ENCODE measurements around the gene DNAI1.

DNA sequence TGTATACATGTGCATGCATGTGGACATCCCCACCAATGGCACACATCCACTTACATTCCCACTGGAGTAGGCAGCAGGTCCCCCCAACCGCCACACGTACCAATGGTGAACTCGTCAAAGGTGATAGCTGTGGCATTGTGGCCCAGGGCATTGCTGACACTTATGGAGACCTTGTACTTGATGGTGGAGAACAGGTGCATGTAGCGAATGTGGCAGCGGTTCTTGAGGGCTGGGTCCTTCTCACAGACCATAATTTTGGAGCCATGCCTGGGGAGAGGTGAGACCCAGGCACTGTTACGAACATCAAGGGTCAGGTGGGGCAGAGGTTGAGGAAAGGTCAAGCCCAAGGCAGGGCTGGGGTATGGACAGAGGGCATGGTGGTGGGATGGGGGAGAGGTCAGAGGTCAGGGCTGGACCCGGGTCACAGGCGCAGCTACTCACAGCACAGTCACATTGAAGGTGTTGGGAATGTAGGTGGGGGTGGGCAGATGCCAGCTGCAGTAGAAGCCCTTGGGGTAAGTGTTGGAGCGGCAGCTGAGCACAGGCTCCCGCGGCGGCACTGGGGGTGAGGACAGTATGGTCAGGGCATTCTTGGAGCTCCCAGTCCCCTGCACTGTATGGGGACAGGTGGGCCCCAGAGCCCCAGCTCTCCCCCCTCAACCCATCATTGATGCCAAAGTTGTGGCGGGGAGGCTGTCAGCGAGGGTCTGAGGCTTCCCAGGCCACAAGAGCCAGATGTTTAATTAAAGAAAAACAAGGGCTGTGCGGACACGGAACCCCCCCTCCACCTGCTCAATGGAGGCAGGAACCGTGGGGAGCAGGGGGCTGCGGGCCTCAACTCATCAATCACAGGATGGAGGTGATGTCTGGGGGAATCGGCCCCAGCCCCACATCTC is 99.1 kb downstream of the DNAI1 start:
- TF ChIP-seq, protein P1, sequence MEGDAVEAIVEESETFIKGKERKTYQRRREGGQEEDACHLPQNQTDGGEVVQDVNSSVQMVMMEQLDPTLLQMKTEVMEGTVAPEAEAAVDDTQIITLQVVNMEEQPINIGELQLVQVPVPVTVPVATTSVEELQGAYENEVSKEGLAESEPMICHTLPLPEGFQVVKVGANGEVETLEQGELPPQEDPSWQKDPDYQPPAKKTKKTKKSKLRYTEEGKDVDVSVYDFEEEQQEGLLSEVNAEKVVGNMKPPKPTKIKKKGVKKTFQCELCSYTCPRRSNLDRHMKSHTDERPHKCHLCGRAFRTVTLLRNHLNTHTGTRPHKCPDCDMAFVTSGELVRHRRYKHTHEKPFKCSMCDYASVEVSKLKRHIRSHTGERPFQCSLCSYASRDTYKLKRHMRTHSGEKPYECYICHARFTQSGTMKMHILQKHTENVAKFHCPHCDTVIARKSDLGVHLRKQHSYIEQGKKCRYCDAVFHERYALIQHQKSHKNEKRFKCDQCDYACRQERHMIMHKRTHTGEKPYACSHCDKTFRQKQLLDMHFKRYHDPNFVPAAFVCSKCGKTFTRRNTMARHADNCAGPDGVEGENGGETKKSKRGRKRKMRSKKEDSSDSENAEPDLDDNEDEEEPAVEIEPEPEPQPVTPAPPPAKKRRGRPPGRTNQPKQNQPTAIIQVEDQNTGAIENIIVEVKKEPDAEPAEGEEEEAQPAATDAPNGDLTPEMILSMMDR (IDR thresholded peaks at IDR 0.05; ENCODE audit: borderline replicate concordance, extremely low read depth, low read length, poor library complexity, severe bottlenecking), result no peak
- TF ChIP-seq EZH2 (IDR thresholded peaks at IDR 0.05; ENCODE audit: borderline replicate concordance, low read depth, low read length, severe bottlenecking), result no peak

Data from DND-41 (cell line).